GM19099 (cell line): ENCODE results near the gene HNRNPD.

Experiments
- POLR2A ChIP-seq: IDR thresholded peaks from 3 replicates; pipeline ENCODE4 v1.6.1; 2011; ENCODE audit warnings: low read depth; ENCODE audit not compliant: insufficient read length; ENCODE audit errors: extremely low read depth

HNRNPD gene

DNA sequence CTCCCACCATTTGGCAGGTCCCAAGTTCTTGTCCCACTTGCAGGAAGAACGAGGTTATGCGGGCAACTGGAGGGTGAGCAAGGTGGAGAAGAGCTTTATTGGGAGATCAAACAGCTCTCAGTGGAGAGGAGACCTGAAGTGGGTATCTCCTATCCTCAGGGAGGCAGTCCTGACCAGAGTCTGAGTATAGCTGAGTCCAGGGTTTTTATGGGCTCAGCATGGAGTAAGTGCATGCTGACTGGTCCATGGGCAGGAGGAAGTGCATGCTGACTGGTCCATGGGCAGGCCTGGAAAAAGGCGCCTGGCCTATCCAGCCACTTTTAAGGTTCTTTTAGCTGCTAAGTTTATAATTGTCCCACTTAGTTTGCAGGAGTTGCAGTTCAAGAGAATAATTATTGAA, 7.4 kb upstream of the HNRNPD start:
- no peak for TF ChIP-seq POLR2A

DNA sequence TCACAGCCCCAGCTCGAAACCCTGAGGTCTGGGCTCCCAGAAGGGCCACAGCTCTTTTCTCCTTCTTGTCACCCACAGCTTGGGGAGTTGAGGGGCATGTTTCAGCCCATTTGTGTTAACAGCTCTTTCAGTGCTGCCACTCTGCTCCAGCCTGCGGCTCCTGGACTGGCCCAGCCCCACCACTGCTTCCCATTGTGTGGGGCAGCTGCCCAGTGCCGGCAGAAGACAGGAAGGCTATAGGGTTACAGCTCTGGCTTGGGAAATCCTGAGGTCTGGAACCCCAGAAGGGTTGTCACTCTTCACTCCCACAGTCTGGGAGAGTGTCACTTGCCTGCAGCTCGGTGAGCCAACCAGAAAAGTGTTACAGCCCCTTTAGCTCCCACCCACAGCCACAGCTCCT, 7.0 kb upstream of the HNRNPD start:
- no peak for TF ChIP-seq POLR2A

DNA sequence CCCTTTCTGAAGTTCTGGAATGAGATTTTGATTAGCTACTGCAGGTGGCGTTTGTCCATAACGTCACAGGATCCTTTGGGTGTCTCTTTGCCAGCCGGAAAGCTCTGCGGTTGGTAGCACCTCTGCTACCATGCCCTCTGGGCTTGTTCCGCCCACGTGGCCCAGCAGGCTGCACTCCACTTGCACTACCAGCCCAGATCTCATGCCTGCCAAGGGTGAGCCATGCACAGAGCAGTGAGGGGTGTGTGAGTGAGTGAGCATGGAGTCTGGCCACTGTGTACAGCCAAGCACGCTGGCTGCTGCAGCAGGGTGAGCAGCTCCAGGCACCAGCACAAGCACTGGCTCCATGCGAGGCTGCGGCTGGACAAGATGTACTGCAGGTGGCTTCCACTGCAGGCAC, 6.6 kb upstream of the HNRNPD start:
- no peak for TF ChIP-seq POLR2A

DNA sequence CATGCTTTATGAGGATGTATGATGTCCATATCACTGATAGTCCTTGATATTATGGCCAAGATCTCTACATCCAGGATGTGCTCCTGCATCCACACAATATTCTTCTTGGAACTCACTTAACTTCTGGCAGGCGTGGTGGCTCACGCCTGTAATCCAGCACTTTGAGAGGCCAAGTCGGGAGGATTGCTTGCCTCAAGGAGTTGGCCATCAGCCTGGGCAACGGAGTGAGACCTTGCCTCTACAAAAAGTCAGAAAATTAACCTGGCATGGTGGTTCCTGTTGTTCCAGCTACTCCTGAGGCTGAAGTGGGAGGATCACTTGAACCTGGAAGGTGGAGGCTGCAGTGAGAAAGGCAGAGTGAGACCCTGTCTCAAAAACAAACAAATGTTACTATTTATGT, 2.3 kb upstream of the HNRNPD start:
- no peak for TF ChIP-seq POLR2A

DNA sequence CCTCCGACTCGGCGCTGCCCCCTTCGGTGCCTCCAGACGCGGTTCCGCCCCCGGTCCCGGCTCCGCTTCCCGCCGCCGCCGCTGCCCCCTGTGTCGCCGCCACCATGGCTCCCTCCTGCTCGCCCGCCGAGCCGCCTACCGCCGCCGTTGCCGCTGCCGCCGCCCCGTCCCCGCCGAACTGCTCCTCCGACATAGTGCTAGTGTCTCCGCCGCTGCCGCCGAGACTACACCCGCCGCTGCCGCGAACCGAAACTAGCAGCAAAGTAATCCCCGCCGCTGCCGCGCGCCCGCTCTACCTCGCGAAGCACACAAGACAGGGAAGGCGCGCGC, 340 bp downstream of the HNRNPD start:
- TF ChIP-seq POLR2A, result peak; percentile 3

DNA sequence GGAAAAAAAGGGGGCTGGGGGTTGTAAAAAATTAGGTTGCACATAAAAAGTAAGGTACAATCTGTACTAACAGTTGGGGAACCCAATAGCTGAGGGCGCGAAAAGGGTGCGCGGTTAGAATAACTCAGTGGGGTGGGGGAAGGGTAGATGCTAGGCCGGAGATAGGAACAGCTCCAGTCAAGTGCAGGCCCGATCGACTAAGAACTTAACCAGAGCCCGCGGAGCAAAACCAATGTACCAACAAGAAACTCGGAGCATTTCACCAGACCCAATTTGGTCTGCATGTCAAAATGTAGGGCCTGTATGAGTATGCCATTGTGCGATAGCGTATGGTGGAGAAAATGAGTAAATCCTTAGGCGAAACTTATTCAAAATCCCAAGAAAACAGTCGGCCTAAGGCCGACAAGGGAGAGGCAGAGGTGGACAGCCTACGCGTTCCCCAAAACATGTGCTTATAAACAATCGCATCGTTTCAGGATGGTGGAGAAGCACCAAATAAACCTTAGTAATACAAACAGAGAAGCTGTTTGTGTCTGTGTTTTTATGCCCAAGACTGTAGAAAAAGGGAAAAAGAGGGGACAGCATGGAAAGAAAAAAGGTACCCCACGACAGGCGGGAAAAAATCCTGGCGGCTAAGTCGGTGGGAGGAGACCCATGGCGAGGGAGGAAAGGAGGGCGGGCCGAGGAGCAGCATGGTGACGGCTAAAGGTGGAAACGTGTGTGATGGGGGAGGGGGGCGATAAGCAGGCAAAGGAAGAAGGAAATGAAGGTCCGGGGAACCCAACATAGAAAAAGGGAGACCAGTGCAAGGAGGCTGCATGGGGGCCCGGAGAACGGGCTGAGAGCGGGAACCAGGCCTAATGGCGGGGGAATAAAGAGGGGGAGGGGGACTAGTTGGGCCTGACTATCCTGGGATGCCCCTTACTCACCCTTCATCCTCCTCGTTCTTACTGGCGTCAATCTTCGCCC, 990 bp downstream of the HNRNPD start:
- peak; percentile 41 for TF ChIP-seq POLR2A

DNA sequence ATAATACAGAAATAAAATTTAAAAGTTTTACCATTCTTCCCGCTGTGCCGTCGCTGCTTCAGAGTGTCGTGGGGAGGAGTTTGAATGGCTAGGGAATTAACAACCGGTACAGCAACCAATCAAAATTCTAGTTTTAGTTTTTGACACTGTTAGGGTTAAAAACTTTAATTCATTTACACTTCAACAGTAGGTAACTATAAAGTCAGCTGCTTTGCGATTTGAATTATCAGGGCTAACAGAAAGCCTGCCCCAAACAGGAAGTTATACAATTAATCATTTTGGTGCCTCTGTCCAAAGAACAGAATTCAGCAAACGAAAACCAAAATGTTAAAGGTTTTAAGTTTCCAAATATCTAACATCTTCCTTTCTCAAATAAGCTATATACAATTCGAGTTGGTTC, 2.3 kb downstream of the HNRNPD start:
- no peak for TF ChIP-seq POLR2A

DNA sequence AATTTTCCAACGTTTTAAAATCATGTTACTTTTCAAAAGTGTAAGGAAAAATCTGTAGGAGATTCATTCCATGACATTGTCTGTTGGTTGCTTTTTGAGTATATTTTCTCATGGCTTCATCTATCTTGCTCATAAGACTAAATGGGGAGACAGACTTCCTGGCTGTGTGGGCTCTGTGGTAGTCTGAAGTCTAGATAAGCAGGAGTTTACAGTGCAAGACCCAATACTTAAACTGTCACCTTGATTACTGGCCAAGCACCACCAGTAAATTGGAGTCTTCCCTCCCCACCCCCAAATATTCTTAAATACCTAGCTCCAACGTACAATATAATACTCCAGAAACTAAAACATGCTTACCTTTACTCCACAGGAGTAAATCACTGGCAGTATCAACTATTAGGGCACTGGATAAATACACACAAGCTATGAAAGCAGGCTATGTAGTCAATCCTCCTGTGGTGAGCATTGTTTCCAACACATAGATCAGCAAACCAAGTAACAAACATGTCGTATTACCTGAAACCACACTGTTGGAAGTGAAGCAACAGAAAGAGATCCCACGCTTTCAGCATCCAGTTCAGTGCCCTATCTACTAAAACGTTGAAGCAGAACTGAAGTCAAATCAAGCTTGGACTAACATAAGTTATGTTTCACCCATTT, 6.2 kb downstream of the HNRNPD start:
- no peak for TF ChIP-seq POLR2A

DNA sequence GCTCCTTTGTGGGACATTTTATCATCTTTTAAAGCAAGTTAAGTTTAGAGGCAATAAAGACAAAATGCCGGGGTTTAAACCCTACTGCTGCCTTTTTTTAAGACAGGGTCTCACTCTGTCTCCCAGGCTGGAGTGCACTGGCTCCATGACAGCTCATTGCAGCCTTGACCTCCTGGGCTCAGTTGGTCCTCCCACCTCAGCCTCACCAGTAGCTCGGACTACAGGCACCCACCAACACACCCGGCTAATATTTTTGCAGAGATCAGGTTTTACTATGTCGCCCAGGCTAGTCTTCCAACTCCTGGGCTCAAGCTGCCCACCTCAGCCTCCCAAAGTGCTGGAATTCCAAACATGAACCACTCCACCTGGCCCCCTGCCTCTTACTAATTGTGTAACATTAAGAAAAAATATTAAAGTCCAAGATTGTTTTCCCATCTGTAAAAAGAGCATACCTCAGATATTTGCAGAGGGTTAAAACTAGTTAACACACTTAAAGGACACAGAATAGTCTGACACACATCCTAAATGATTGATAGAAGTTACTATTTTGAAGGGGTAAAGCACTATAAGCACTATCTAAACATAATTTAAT, 9.8 kb downstream of the HNRNPD start:
- TF ChIP-seq POLR2A, result no peak

DNA sequence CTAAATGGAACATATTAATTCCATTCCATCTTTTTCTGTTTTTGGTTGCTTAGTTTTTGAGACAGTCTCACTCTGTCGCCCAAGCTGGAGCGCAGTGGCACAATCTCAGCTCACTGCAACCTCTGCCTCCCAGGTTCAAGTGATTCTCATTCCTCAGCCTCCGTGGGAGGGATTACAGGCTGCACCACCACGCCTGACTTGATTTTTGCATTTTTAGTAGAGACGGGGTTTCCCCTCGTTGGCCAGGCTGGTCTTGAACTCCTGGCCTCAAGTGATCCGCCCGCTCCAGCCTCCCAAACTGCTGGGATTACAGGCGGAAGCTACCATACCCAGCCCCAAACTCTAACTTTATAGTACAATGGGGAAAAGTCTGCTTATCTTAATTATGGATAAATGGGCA, 11.2 kb downstream of the HNRNPD start:
- no peak for TF ChIP-seq POLR2A

DNA sequence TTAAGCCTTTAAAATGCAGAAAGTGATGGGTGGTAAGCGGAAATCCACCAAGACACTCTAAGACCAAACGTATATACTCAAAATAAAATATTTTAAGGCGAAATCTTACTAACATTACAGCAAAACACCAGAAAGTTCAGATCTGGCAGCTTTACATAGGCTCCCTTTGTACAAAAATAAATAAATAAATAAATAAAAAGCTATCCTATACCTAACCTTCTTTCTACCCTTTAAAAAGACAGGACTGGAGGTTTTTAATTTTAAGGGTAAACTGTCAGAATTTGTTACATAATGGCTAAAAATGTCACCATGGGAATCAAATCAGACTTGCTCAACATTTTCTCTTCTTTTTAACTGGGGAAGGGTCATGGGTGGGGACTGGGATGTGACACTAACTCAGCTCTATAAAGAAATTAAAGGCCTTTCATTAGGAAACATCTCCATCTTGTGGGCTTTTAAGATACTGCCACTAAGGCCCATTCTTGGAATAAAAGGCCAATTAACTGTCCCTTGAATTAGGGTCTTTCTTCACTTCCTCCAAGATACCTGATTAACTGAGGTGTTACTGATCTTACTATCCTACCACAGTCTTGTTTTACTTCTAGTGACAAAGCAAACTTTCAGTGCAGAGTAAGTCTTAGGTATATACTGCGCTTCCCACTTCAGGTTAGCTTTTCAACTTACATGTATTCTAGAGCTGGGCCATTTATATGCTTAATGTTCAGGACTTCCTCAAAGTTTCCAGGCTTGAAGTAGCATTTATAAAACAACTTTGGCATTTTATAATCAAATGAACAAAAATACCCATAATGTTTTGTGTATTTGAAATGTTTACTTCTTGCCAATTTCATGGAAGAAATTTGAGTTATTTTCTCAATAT, 13.3 kb downstream of the HNRNPD start:
- no peak for TF ChIP-seq POLR2A

DNA sequence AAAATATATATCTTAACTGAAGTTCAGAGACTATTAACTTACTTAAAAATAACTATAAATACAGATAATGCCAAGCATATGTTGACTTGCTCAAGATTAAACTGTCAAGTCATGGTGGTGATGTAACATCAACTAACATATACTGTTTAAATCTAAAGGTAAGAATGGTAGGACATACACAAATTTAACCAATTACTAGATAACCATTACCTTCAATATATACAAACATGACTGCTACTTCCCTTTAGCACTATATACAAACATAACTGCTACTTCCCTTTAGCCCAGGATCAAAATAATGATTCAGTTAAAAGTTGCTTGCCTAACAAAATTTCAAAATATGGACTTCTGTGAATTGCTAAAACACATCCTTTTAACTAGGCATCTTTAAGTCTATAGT, 14.9 kb downstream of the HNRNPD start:
- no peak for TF ChIP-seq POLR2A

DNA sequence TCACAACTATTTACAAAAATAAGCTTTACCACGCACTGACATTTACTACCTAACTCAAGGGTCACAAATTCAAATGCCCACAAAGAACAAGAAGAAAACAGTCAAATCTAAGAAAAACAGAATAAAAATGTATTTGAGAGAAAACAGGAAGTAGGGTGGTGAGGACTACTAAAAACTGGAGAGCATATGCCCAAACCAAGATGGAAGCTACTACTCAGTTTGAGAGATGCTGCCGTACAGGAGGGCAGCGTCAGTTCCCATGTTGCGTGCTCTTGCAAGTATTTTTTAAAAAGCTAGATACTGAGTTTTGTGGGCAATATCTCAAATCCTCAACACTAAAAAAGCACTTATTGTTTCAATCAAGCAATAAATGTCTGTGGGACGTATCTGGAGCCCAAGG, 16.2 kb downstream of the HNRNPD start:
- TF ChIP-seq POLR2A, result no peak

DNA sequence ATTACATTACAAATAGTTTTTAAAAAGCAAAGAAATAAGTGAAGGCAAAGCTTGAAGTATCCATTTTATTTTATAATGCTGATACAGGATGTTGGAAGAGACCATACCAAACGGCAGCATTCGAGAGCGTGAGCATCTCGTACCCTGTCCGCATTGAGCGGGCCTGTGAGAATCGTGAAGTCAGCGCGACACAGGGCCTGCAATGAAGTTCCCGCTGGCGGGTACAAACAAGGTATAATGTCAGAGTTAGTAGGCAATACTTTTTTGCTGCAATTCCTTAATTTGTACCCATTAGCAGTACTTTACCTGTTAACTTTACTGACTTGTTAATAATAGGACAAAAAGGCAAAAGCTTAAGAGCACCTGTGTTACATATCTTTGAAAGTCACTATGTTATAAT, 19.0 kb downstream of the HNRNPD start:
- no peak for TF ChIP-seq POLR2A

DNA sequence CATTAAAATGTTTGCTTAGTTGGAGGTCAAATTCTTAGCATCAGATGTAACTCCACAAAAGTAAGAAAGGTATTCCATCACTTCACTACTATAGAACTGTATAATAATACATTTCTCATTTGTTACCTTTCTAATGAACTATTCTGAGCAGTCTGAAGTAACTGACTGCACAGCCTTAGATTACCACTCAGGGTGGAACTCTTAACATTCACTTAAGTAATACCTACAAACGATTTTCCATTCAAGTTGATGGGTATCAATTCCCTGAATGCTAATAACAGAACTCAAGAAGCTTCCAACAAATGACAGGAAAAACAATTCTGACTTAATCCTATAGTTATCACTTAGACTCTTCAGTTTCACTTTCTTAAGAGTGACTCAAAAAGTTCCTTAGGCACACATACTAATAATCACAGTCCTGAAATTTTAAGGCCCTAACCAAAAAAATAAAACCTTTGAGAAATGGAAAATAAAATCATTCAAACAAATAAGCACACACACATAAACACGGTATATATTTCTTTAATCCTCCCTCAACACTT, 20.9 kb downstream of the HNRNPD start:
- TF ChIP-seq POLR2A, result no peak
